GM13976 (cell line): ENCODE measurements around the gene DIPK1C.

Source experiments
- DNase-seq: peaks from one replicate; pipeline ENCODE4 v3.0.0; 2012; ENCODE audit warnings: low spot score
- CTCF ChIP-seq: IDR thresholded peaks from 2 replicates; pipeline ENCODE4 v1.5.1; 2012; ENCODE audit warnings: borderline replicate concordance, mild to moderate bottlenecking; ENCODE audit not compliant: insufficient read depth; ENCODE audit errors: extremely low read depth, missing control alignments, control extremely low read depth
- in situ Hi-C: fragments of 300-500 bp; cut with MboI; formaldehyde crosslinking; loops from one replicate; pipeline ENCODE4 v1.12.0; 2022; ENCODE audit warnings: low sequenced_read_pairs, mixed read lengths, inconsistent platforms; ENCODE audit not compliant: unreplicated experiment

The DIPK1C gene

GRCh38 chr18:74440808-74441427 is 16.2 kb downstream of the DIPK1C start:
- in situ Hi-C loops = no loop called here
- TF ChIP-seq CTCF = no peak
- DNase-seq = no peak

- in situ Hi-C loops = no loop called here
- no peak for DNase-seq
- no peak for TF ChIP-seq CTCF
Measured at GRCh38 chr18:74438091-74438490, 19.0 kb downstream of the DIPK1C start.

- TF ChIP-seq CTCF = no peak
- in situ Hi-C loops = no loop called here
- DNase-seq = no peak
Measured at GRCh38 chr18:74436158-74436769, 20.8 kb downstream of the DIPK1C start.

- in situ Hi-C loops = no loop called here
- DNase-seq = no peak
- TF ChIP-seq CTCF = no peak
Measured at GRCh38 chr18:74435740-74436139, 21.4 kb downstream of the DIPK1C start.

- DNase-seq = no peak
- TF ChIP-seq CTCF = no peak
- in situ Hi-C loops = no loop called here
Measured at GRCh38 chr18:74434466-74434865, 22.6 kb downstream of the DIPK1C start.

GRCh38 chr18:74430806-74431571 is 26.1 kb downstream of the DIPK1C start:
- TF ChIP-seq CTCF = no peak
- in situ Hi-C loops = no loop called here
- no peak for DNase-seq
